GM12875 (cell line): Measurements from ENCODE around the gene TRPC4.

ENCODE experiments used
- H3K4me3 ChIP-seq: one replicate; pipeline ENCODE4 v1.5.1; 2011; ENCODE audit warnings: low read depth, low read length, control low read depth
- CTCF ChIP-seq: IDR thresholded peaks from 2 replicates; pipeline ENCODE4 v1.5.1; 2011; ENCODE audit warnings: low read depth, mild to moderate bottlenecking, control low read depth, inconsistent platforms, low read length, moderate library complexity, borderline replicate concordance; ENCODE audit not compliant: insufficient read depth

The TRPC4 gene

DNA sequence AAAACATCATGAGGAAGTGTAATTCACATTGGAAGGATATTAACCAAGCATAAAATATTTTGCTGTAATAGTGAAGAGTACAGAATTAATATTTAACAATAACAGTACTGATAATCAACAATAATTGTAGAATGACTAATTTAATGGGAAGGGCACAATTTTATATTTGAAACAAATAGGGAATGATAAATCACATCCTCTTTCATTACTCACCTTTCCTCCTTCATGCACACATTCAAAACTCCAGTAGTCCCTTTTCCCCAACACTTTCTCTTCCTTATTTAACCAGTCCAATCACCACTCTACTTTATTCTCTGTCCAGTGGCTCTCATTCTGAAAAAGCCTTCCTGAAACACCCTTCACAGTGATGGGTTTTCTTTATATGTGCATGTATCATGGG lies 160.3 kb downstream of the TRPC4 start:
- TF ChIP-seq CTCF: no peak
- no peak overlapping the region for H3K4me3 ChIP-seq

- no peak overlapping the region for H3K4me3 ChIP-seq
- TF ChIP-seq CTCF: no peak
Measured at GRCh38 chr13:37707739-37708500, 161.7 kb downstream of the TRPC4 start.

DNA sequence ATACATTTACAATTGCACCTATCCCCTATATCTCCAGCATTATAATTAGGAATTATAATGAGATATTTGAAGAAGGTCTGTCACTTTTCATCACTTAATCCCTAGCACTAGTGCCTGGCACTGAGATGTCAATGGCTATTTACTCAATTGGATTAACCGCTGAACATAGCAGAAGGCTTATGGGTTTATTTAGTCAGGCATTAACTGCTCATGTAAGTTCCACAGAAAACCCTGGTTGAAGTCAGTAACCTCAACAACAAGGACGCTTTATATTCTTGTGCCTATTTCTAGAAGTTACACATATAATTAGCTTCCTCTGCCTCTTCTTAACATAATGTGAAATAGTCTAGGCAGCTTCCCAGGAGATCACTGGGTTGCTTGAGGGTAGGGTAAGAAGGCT lies 163.5 kb downstream of the TRPC4 start:
- TF ChIP-seq CTCF: no peak
- H3K4me3 ChIP-seq: no peak overlapping the region

GRCh38 chr13:37701972-37702371 lies 167.6 kb downstream of the TRPC4 start:
- no peak for TF ChIP-seq CTCF
- no peak overlapping the region for H3K4me3 ChIP-seq

DNA sequence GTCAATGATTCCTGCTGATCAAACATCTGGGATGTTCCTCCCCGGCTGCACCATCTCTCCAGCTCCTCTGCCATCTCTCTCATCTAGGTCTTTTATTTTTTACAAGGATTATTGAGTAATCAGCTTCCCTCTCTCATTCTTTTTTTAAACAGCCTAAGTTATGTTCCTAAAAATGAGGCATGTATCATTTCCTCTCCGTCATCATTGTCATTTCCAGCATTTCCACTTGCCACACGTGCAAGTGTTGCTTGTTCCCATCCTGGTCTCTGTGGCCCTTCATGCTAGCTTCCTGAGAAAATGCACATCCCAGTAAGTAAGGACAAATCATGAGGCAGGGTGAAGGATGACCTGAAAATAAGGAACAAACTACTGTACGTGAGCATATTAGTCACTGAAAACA lies 168.3 kb downstream of the TRPC4 start:
- H3K4me3 ChIP-seq: no peak overlapping the region
- TF ChIP-seq CTCF: no peak

GRCh38 chr13:37700887-37701286 lies 168.7 kb downstream of the TRPC4 start:
- TF ChIP-seq CTCF: no peak
- H3K4me3 ChIP-seq: no peak overlapping the region

GRCh38 chr13:37695200-37695599 lies 174.4 kb downstream of the TRPC4 start:
- TF ChIP-seq CTCF: no peak

More at GRCh38 chr13:37695200-37695599, 174.4 kb downstream of the TRPC4 start:
- no peak overlapping the region for H3K4me3 ChIP-seq
